ENCODE data around the gene AMER3.

GRCh38 chr2:130749641-130750040, 5.7 kb upstream of the AMER3 start:
- TF ChIP-seq POLR2A (IDR thresholded peaks at IDR 0.05) (no peak), CTCF (IDR thresholded peaks at IDR 0.05 in 4 of 5, conservative IDR thresholded peaks at IDR 0.05 in 1 of 5) (no peak)
